ENCODE results near the gene CTCFL.

Gene CTCFL

GRCh38 chr20:57530327-57530981, 5.5 kb upstream of the CTCFL start:
- Mint-ChIP-seq H3K9me3 (no peaks in the 10 kb centered on the region), H3K27ac (no peak overlapping the region), H3K4me1 (no peaks in the 10 kb centered on the region), H3K27me3 (peaks cover 11% of the 10 kb centered on the region), H3K4me3 (no peak overlapping the region), H3K36me3 (ENCODE audit: low read depth) (no peaks in the 10 kb centered on the region)
- DNase-seq (no peak), ATAC-seq (no peak)

DNA sequence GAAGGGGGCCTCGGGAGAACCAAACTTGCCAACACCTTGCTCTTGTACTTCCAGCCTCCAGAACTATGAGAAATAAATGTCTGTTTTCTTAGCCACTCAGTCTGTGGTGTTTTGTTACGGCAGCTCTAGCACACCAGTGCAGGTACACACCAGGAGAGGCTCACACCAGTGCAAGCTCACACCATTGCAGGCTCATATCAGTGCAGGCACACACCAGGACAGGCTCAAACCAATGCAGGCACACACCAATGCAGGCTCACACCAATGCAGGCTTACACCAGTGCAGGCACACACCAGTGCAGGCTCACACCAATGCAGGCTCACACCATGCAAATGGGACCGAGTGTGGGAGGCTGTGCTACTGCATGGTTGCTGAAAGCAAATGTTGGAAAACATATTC, 4.9 kb upstream of the CTCFL start:
- no peak for DNase-seq
- no peaks in the 10 kb centered on the region for H3K36me3 Mint-ChIP-seq (ENCODE audit: low read depth)
- no peaks in the 10 kb centered on the region for H3K4me1 Mint-ChIP-seq
- no peak overlapping the region for H3K27ac Mint-ChIP-seq
- H3K9me3 Mint-ChIP-seq, result no peaks in the 10 kb centered on the region
- H3K4me3 Mint-ChIP-seq, result no peak overlapping the region
- ATAC-seq, result no peak
- H3K27me3 Mint-ChIP-seq, result peaks cover 10% of the 10 kb centered on the region

DNA sequence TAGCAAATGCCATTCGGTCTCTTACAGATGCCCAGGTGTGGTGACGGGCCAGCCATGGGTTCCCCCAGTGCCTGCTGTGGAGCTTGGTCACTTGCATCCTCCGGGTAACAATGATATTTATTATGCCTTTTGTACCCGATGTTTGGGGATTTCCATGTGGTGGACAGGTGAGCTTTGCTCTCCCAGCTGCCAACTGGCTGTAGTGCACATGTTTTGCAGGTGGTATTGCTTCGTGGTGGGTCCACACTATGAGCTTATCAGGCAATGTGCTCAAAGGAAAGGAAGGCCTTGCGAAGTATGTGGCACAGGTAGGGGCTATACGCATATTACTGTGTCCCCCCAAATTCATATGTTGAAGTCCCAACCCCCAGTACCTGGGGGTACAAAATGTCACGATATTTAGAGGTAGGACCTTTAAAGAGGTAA, 4.2 kb upstream of the CTCFL start:
- H3K4me1 Mint-ChIP-seq, result no peaks in the 10 kb centered on the region
- no peak for ATAC-seq
- no peak overlapping the region for H3K27ac Mint-ChIP-seq
- H3K36me3 Mint-ChIP-seq (ENCODE audit: low read depth), result no peaks in the 10 kb centered on the region
- no peaks in the 10 kb centered on the region for H3K9me3 Mint-ChIP-seq
- H3K4me3 Mint-ChIP-seq, result no peak overlapping the region
- H3K27me3 Mint-ChIP-seq, result peaks cover 7% of the 10 kb centered on the region
- no peak for DNase-seq

DNA sequence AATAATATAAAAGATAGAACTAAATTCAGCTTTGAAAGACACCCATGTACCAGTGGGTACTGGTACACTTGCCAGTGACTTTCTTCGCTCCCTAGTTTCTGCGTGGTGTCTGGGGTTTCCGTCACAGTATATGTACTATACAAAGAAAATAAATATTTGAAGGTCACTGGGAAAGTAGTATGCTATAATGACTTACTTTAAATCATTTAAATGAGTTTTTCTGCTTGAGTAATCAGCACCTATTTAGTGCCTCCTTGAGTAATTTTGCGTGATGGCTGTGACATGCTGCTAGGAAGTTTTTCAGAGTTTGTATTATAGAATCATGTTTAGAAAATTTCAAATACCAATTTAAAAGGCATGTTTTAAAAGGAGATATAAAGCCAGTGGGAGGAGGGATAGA, 3.2 kb upstream of the CTCFL start:
- ATAC-seq, result no peak
- no peaks in the 10 kb centered on the region for H3K9me3 Mint-ChIP-seq

DNA sequence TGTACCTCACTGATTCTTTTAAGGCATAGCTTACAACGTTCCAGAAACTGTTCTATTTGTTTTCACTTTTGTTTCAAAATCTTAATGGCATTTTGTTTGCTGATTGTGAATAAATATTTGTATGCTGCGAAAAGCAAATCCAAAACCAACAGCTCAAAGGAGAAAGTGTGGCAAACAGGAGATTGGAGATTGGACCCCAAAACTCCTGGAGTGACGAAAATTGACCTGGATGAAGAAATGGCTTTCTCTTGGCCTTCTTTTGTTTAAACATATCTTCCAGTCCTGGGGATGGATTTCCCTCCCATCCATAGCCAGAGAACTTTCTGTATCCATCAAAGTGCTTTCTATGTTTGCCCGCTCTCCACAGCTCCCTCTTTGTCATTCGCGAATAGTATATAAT, 2.8 kb upstream of the CTCFL start:
- H3K27ac Mint-ChIP-seq, result no peak overlapping the region
- H3K9me3 Mint-ChIP-seq, result no peaks in the 10 kb centered on the region
- H3K36me3 Mint-ChIP-seq (ENCODE audit: low read depth), result no peaks in the 10 kb centered on the region
- DNase-seq (no peak), ATAC-seq (no peak)
- peaks cover 5% of the 10 kb centered on the region for H3K4me1 Mint-ChIP-seq
- H3K27me3 Mint-ChIP-seq, result peaks cover 2% of the 10 kb centered on the region
- no peak overlapping the region for H3K4me3 Mint-ChIP-seq

More for the DNA sequence above, 3.2 kb upstream of the CTCFL start:
- Mint-ChIP-seq H3K36me3 (ENCODE audit: low read depth) (no peaks in the 10 kb centered on the region), H3K4me1 (peaks cover 1% of the 10 kb centered on the region), H3K4me3 (no peak overlapping the region), H3K27ac (no peak overlapping the region), H3K27me3 (peaks cover 2% of the 10 kb centered on the region)
- DNase-seq, result no peak

DNA sequence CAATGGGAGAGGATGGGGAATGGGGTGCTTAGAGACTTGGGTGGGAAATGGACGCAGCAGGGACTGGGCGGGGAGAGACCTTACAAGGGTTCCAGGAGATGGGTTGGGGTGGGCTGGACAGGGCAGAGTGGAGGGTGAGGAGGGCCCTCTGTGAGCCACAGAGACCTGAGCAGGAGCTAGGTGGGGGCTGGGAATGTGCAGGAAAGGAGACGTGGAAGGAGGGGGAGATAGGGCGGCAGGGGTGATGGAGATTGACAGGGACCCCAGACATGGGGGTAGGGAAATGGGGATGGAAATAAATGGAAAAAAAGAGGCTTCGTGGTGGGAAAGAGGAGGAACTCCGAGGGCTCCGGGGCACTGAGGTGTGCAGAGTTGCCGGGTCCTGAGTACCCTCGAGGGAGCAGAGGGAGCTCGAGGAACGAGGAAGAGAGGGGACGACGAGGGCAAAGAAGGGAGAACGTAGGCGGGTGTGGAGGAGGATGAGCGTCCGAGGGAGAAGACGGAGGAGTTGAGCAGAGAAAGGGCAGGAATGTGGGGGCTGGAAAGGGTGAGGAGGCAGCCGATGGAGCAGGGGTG, 2.0 kb upstream of the CTCFL start:
- no peak overlapping the region for H3K4me3 Mint-ChIP-seq
- H3K27ac Mint-ChIP-seq, result no peak overlapping the region
- H3K27me3 Mint-ChIP-seq, result peaks cover 2% of the 10 kb centered on the region

DNA sequence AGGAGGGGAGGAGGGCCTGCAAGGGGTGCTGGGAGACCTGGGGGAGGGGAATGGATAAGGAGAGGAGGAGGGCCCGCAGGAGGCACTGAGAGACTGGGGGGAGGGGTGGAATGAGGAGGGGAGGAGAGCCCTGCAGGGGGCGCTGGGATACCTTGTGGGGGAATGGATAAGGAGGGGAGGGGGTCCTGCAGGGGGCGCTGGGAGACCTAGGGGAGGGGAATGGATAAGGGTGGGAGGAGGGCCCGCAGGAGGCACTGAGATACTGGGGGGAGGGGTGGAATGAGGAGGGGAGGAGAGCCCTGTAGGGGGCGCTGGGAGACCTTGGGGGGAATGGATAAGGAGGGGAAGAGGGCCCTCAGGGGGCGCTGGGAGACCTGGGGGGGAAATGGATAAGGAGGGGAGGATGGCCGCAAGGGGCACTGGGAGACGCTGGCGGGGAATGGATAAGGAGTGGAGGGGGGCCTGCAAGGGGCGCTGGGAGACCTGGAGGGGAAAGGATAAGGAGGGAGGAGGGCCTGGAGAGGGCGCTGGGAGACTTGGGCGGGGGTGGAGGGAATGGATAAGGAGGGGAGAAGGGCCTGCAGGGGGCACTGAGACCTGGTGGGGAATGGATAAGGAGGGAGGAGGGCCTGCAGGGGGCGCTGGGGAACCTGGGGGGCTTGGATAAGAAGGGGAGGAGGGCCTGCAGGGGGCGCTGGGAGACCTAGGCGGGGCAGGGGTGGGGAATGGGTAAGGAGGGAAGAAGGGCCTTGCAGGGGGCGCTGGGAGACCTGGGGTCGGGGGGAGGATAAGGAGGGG, 1.3 kb upstream of the CTCFL start:
- no peaks in the 10 kb centered on the region for H3K9me3 Mint-ChIP-seq
- no peak for ATAC-seq
- DNase-seq, result peak; percentile 67
- no peaks in the 10 kb centered on the region for H3K36me3 Mint-ChIP-seq (ENCODE audit: low read depth)
- no peak overlapping the region for H3K4me3 Mint-ChIP-seq
- H3K27me3 Mint-ChIP-seq, result peaks cover 2% of the 10 kb centered on the region
- H3K4me1 Mint-ChIP-seq, result peaks cover 5% of the 10 kb centered on the region
- H3K27ac Mint-ChIP-seq, result no peak overlapping the region

More for the DNA sequence above, 2.0 kb upstream of the CTCFL start:
- no peaks in the 10 kb centered on the region for H3K36me3 Mint-ChIP-seq (ENCODE audit: low read depth)
- H3K9me3 Mint-ChIP-seq, result no peaks in the 10 kb centered on the region
- DNase-seq, result no peak
- peaks cover 5% of the 10 kb centered on the region for H3K4me1 Mint-ChIP-seq
- ATAC-seq, result no peak

- Mint-ChIP-seq H3K9me3 (no peaks in the 10 kb centered on the region), H3K27me3 (peaks cover 2% of the 10 kb centered on the region), H3K4me3 (no peak overlapping the region), H3K27ac (no peak overlapping the region), H3K36me3 (ENCODE audit: low read depth) (no peaks in the 10 kb centered on the region), H3K4me1 (peaks cover 5% of the 10 kb centered on the region)
- ATAC-seq (no peak), DNase-seq (no peak)
Observed at GRCh38 chr20:57525328-57526086, 567 bp upstream of the CTCFL start.

- H3K27me3 Mint-ChIP-seq, result no peaks in the 10 kb centered on the region
- no peak overlapping the region for H3K4me3 Mint-ChIP-seq
- no peak for DNase-seq
- H3K4me1 Mint-ChIP-seq, result peaks cover 5% of the 10 kb centered on the region
- no peak overlapping the region for H3K27ac Mint-ChIP-seq
- no peak for ATAC-seq
- H3K9me3 Mint-ChIP-seq, result no peaks in the 10 kb centered on the region
- no peaks in the 10 kb centered on the region for H3K36me3 Mint-ChIP-seq (ENCODE audit: low read depth)
Observed at GRCh38 chr20:57523782-57524181, 1.2 kb downstream of the CTCFL start.

DNA sequence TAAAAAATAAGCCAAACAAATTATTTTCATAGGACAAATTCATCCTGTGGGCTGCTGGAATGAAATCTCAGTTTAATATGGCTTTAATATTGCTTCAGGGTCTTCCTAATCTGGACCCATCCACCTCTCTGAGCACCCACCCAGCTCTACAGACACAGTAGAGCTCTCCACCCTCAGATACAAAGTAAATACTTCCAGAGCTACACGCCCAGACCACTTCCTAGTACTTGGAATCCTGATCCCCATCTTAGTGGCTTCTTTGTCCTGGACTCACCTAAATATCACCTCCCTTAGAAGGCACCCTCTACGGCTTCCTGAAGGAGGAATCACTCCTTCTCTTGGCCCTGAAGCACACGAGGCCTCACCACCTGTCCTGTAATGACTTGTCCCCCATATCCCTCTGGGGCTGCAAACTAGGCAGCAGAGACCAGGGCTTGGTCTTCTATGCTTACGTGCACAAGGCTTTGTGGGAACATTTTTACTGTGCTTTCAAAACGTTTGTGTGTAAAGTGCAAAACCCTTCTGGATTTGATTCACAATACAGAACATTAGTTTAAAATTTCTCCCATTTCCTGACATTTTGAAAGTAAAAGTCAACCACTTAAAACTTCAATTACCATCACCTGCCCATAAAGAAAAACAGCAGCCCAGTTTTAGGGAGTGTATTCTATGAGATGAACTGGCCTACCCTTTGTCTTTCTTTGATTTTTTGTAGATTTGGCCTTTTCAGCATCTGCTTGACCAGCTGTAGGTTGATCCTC, 2.4 kb downstream of the CTCFL start:
- Mint-ChIP-seq H3K4me1 (peaks cover 5% of the 10 kb centered on the region), H3K27ac (no peak overlapping the region), H3K27me3 (no peaks in the 10 kb centered on the region), H3K36me3 (ENCODE audit: low read depth) (no peaks in the 10 kb centered on the region), H3K4me3 (no peak overlapping the region), H3K9me3 (no peaks in the 10 kb centered on the region)
- DNase-seq, result no peak
- no peak for ATAC-seq

DNA sequence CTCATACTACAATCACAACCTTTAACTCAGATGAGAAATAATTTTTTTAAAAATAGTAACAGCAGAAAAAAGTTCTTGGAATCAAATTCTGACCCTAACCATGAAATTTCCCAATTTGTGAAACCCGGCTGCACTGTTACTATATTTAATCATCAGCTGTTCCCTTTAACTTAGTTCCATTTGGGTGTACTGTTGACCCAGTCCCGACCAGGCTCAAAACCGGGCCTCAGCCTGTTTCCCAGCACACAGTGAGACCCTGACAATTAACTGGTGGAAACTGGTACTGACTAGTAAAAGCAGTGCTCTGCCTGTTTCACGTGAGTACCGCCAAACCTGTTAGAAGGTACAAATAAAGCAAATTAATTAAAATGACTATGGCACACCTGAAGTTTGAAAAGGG, 7.0 kb downstream of the CTCFL start:
- Mint-ChIP-seq H3K36me3 (ENCODE audit: low read depth) (no peaks in the 10 kb centered on the region), H3K27ac (no peak overlapping the region)

DNA sequence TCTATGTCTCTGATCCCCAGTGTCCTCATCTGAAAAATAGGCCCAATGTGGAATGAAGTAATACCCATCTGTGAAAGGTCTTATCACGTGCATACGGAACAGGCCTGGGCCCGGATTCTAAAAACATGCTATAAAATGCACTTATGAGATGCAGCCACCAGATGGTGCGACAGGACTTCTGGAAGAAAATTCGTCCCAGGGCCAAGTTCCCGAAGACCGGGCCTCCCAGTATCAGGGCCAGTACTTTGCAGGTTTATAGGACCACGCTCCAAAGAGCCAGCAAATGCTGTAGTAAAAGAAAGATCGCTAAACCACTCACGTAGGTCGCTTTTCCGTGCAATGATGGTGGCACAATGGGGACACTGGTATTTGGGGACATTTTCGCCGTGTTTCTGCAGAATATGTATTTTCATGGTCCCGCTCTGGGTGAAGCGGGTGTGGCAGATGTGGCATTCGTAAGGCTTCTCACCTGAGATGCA, 10.6 kb downstream of the CTCFL start:
- no peaks in the 10 kb centered on the region for H3K9me3 Mint-ChIP-seq
- H3K27me3 Mint-ChIP-seq, result peaks cover 7% of the 10 kb centered on the region
- DNase-seq (peak; percentile 29), ATAC-seq (no peak)
- H3K27ac Mint-ChIP-seq, result no peak overlapping the region
- no peaks in the 10 kb centered on the region for H3K36me3 Mint-ChIP-seq (ENCODE audit: low read depth)
- no peaks in the 10 kb centered on the region for H3K4me1 Mint-ChIP-seq
- no peak overlapping the region for H3K4me3 Mint-ChIP-seq

More for the DNA sequence above, 7.0 kb downstream of the CTCFL start:
- H3K27me3 Mint-ChIP-seq, result peaks cover 4% of the 10 kb centered on the region
- no peaks in the 10 kb centered on the region for H3K9me3 Mint-ChIP-seq
- no peak for ATAC-seq
- H3K4me1 Mint-ChIP-seq, result peaks cover 2% of the 10 kb centered on the region
- DNase-seq, result no peak
- no peak overlapping the region for H3K4me3 Mint-ChIP-seq

DNA sequence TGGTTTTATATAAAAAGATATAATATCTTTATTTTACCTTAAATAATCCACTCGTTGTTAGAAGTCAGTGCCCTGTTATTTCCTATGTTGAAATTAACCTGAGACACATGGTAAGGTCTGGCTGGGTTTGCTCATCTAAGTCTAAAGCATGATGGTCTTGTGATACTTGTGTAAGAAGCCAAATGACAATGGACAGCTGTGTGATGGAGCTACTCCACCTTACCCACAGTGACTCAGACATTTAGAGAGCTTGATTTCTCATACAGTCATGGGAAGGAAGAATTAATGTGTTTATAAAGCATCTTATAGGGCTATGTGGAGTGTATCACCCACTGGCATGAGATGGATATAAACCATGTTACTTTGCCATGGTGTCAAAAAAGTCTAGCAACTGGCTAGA, 11.7 kb downstream of the CTCFL start:
- no peak for DNase-seq
- H3K27ac Mint-ChIP-seq, result no peak overlapping the region
- H3K4me1 Mint-ChIP-seq, result no peaks in the 10 kb centered on the region
- H3K4me3 Mint-ChIP-seq, result no peak overlapping the region
- no peaks in the 10 kb centered on the region for H3K9me3 Mint-ChIP-seq
- peaks cover 13% of the 10 kb centered on the region for H3K27me3 Mint-ChIP-seq
- no peak for ATAC-seq
- H3K36me3 Mint-ChIP-seq (ENCODE audit: low read depth), result no peaks in the 10 kb centered on the region

DNA sequence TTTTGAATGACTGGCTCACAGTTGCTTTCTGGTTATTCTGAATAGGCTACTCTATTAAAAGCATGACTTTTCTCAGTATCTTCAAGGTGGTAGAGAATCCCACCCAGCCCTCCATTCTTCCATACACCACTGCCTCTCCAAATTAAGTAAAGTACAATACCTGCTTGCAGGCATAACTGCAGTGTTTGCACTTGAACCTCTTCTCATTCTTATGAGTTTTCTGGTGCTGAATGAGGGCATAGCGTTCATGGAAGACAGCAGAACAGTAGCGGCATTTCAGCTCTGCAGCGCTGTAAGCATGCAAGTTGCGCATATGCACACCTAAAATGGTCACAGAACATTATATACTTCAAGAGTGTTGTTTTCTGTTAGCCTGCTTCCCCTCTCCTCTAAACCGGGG, 12.5 kb downstream of the CTCFL start:
- DNase-seq, result no peak
- Mint-ChIP-seq H3K36me3 (ENCODE audit: low read depth) (no peaks in the 10 kb centered on the region), H3K27ac (no peak overlapping the region), H3K27me3 (peaks cover 15% of the 10 kb centered on the region), H3K9me3 (no peaks in the 10 kb centered on the region), H3K4me1 (no peaks in the 10 kb centered on the region), H3K4me3 (no peak overlapping the region)
- ATAC-seq, result no peak
